ENCODE measurements around the gene POFUT2.

POFUT2 gene

DNA sequence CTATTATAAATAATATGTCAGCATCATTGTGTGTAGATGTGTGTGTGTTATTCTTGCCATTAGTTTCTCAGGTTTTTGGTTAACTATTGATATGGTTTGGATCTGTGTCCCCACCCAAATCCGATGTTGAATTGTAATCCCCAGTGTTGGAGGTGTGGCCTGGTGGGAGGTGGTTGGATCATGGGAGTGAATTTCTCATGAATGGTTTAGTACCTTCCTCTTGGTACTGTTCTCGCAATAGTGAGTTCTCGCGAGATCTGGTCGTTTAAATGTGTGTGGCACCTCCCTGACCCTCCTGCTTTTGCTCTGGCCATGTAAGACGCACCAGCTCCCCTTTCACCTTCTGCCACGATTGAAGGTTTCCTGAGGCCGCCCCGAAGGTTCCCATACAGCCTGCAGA lies 9.6 kb upstream of the POFUT2 start:
- DNase-seq (ENCODE audit: low spot score): no peak

DNA sequence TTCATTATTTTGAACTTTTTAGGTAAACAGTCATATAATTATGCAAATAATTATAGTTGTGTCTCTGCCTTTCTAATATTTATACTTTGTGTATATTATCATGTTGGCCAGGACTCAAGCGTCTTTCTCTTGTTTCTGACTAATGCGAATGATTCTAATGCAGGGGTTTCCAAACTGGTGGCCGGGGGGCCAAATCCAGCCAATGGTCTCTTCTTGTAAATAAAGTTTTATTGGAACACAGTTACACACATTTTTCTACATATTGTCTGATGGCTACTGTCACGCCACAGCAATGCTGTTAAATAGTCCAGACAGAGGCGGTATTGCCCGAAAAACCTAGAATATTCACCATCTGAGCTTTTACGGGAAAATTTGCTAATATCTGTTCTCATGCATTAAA lies 8.9 kb upstream of the POFUT2 start:
- DNase-seq (ENCODE audit: low spot score): no peak

DNA sequence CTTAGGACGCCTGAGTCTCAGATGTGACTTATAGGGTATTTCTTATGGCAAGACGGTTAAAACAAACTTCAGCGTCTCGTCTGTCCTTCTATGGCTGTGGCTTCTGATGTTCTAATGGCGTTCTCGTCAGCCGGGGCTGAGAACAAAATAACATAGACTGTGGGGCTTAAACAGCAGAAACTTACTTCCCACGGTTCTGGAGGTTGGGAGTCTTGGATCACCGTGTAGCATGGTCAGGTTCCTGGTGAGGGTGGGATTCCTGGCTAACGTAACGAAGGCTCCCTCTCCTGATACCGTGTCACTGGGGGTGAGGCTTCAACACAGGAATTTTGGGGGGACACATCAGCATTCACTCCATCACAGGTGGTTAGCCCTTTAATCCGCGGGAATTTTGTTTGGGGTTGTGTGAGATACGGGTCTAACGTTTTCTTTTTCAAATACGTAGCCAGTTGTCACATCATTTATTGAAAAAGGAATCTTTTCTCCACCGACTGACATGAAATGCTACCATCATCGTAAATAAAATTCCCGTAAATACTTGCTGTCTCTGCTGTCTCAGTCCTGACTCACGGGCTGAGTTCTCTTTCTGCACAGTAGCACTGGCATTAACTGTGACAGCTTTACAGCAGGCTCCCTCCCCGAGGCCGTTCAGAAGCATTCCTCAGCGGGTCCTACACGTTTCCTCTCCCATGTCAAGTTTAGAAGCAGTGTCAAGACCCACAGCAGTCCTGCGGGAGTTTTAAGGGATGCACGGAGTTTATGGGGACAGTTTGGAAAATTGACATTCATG lies 8.1 kb upstream of the POFUT2 start:
- DNase-seq (ENCODE audit: low spot score): no peak

DNA sequence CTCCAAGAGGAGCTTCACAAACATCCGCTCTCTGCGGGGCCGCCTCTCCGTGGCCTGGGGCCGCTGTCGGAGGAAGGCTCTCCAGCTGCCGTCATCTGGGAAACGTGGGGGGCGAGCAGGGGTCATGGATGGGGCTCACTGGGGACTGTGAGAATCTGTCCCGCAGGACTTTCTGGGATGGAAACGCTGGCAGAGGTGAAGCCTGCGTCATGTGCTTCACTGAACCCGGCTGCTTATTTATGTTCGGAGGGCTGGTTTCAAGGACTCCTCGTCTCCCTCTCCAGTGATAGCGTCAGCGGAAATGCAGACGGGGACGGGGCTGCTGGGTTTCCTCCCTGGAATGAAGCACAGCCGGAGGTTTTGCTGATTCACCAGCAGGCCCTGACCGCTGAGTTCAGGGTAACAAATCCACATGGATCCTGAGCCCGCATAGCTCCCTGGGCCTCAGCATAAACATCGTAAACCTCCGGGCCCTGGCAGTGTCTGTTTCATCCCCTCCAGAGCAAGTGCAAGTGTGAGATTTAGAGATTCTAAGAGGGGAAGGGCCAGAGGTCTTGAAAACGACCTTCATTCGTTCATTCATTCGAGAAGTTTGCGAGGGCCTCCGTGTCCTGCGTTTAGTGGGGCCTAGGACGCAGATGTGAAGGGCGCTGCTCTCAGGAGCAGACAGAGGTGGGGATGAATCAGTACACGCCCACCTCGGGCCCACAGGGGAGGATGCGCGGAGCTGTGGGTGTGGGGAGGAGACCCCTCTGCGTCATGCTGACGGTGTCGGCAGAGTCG lies 7.0 kb upstream of the POFUT2 start:
- no peak for DNase-seq (ENCODE audit: low spot score)

DNA sequence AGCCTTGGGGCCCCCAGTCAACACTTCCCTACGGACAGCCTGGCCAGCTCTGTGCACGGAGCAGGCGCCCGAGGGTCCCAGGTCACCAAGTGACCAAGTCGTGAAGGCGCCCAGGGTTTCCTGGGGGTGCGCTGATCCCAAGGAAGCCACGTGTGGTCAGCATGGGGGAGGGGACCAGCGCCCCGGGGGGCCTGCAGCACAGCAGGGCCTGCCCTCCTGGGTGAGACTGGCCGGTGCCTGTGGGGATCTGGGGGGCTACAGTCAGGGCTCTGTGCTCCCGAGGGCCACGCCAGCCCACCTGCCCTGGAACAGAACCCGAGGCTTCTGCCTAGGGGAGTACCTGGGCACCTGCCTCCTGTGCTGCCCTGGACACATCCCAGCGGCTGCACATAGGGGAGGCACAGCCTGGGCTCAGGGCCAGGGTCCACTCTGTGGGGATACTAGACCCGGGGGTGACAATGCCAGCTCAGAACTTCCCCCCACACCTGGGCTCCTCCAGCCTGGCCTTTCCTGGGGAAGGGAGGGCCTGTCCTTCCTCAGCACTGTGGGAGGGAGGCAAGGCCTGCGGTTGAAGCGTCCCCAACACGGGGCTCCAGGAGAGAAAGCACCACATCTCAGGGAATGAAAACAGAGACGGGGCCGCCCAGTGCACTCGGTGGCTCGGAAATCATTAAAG lies 6.2 kb upstream of the POFUT2 start:
- no peak for DNase-seq (ENCODE audit: low spot score)

DNA sequence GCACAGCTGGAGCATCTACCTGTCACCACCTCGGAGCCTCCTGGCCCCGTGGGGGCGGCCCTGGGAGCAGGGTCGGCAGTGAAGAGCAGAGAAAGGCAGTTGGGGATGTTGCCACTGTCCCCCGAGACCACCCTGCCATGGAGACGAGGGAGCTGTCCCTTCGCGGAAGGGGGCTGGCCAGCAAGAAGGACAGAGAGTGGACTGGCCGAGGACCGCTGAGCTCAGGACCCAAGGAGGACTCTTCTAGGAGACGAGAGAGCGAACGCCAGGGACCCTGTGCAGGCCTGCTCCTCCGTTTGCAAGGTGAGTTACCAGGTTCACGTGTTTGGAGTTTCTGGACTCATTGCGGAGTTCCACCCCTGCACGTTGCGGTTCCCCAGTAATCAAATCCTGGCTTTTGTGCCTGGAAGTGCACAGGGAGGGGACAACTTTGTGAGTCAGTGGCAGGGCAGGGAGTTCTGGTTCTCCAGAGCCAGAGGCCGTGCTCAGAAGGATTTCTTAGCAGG lies 5.6 kb upstream of the POFUT2 start:
- no peak for DNase-seq (ENCODE audit: low spot score)

DNA sequence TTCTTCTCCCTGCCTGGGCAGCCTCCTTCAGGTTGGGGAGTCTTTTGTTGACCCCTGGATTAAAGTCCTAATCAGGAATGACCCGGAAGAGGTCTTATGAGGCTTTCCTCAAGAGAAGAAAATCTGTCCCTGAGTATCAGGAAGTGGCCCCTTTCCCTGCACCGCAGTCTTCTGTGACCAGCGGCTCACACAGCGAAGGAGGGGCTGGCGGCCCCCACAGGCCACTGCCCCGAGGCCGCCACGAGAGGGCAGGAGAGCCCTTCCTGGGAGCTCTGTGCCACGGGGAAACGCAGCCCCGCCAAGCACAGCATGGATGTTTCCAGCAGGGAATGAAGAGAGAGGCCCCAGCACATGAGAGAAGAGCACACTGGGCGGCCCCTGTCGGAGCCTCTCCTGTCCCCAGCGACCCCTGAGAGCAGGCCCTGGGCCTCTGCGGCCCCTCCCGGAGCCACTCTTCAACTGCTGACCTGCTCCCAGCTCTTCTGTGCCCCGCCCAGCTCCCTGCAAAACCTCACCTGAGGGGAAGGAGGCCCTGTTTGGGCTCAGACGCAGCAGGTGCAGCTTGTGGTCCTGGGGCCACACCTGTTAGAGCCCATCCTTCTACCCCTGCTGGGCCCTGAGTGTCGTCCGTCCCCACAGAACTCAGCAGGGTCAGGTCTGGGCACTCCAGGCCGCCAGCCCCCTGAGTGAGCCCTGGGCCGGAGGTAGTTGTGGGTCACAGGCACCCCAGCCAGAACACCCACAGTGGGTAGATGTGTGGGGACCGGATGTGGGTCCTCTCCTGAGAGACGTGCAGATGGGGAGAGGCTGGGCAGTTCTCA lies 4.9 kb upstream of the POFUT2 start:
- peak; percentile 64 for DNase-seq (ENCODE audit: low spot score)

DNA sequence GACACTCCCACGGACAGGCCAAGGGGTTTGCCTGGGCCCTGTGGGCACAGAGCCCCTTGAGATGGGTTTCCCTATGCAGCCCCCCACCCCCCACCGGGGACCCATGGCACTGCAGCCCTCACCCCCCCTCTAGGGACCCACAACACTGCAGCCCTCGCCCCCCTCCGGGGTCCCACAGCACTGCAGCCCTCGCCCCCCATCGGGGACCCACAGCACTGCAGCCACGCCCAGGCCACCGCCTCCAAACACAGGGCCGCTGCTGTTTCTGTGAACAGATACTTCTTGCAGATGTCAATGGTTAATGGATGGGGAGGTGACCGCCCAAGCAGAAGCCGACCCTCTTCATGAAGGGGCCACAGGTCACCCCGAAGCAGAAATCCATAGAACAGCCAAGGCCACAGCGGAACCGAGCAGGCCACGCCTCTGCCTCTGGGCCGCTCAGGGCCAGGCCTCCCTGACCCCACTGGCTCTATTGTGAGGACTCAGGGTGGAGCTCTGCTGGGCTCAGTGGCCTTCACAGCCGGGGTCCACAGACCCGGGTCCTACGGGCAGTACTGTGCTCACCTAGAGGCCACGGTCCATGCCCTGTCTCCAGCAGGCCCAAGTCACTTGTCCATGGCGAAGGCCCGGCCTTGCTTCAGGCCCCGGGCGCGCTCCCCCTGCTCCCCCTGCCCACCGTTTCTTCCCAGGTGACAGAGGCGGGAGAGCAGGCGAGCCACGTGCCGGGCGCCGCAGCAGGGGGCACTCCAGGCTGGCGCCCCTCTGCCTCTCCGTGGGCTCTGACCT lies 4.1 kb upstream of the POFUT2 start:
- DNase-seq (ENCODE audit: low spot score): no peak

DNA sequence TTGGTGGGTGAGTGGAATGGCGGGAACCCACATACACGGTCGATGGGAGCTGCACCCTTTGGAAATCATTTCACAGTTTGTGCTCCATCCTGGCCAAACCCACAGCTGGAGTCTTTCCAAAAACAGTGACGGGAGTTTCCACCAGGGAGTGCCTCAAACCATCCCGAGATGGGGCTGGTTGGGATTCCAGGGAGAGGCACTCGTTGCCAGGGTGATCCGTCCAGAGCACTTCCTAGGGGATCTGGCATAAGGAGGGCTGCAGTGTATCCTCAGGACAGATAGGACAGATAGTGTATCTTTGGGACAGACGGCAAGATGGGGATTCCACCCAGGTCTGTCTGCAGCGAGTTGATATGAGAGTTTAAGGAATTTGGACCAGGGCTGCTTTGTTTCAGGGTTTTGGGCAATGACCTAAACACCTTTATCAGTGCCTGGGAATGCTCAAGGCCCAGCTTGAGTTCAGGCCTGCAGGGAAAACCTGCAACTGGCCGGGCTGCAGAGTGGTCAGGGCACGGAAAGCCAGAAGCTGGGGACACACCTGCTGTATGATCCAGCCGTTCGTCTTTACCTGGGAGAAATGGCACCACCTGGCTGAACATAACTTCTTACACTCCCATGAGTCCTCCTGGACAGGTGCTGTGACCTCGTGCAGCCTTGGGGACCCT lies 3.4 kb upstream of the POFUT2 start:
- DNase-seq (ENCODE audit: low spot score): no peak

DNA sequence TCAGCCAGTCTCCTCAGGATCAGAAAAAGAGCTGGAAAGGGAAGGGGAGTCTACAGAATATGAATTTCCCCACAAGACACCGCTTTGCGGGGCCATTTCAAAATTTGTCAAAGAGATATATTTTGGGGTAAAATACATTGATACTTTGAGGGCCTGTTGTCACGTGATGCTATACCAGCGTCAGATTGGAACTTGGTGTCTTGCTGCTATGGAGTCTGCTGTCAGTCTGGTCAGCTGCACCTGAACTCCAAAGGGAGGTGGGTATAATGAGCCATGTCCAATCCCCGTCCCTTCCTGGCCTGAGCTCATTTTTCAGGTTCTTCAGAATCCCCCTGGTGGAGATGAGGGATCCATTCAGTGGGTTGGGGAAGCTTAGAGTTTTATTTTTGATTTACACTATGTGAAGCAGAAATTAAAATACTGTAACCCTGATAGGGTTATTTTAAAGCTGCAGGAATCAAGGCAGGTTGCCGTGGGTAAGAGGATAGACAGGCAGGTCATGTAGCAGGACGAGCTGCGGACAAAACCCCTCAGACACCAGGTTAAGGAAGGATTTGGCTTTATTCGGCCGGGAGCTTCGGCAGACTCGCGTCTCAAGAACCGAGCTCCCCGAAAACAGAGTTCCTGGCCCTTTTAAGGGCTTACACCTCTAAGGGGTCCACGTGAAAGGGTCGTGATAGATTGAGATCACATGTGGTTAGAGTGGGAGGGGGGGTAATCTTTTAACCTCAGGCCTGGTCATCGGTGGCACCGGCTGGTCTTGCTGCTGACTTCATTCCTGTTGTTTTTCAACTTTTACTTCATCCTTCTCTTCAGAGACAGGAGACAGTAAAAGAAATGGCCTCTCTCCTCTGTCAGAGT lies 2.2 kb upstream of the POFUT2 start:
- DNase-seq (ENCODE audit: low spot score): no peak

DNA sequence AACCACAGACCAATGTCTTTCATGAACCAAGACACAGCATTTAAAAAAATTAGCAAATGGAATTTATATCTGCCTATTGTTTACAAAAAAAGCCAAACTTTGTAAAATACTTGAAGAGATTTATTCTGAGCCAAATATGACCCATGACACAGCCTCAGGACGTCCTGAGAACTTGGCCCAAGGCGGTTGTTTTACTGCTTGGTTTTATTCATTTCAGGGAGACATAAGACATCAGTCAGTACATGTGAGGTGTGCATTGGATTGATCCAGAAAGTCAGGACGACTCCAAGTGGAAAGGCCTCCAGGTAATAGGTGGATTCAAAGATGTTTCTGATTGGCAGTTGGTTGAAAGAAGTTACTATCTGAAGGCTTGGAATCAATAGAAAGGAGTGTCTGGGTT lies 1.4 kb upstream of the POFUT2 start:
- no peak for DNase-seq (ENCODE audit: low spot score)

DNA sequence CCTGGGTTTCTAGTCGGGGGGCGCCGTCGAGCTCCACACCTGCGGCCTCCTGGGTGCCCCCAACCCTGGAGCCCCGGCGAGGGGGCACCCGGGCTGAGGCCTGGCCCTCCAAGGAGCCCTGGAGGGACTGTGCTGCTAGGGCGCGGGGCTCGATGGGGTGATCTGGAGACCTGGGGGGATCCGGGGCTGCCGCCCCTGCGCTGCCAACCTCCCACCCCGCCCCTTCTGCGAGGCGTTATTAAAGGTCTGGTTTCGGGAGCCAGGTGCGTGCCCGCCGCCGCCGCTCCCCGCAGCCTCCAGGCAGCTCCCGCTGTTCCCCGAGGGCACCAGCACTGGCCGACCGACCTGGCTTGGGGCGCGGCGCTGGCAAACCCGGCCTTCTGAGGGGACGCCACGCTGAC lies 746 bp upstream of the POFUT2 start:
- DNase-seq (ENCODE audit: low spot score): no peak

DNA sequence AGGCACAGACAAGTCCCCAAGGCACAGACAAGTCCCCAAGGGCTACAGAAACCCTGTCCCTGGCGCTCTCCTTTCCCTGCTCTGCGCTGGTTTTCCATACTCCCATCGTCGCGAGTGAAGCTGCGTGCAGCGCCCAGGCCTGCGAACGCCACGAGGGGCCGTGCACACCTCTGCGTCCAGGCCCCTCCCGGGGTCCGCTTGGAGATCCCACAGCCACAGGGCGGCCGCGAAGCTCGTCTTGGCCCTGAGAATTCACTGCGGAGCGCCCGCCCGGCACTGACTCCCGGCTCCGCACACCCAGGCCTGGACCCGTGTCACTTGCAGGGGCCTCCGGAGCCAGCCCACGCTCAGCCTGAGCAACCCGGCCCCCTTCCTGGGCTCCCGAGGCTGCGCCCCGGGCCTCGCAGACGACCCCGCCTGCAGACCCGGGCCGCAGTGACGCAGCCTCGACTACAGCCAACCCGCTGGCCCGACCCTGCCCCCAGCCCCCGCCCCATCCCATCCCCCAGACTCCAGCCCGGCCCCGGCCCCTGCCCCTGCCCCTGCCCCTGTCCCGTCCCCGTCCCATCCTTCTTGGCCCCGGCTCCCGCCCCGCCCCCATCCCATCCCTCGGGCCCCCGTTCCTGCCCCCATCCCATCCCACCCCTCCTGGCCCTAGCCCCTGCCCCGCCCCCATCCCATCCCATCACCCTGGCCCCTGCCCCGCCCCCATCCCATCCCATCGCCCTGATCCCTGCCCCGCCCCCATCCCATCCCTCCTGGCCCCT lies 841 bp downstream of the POFUT2 start:
- DNase-seq (ENCODE audit: low spot score): no peak

DNA sequence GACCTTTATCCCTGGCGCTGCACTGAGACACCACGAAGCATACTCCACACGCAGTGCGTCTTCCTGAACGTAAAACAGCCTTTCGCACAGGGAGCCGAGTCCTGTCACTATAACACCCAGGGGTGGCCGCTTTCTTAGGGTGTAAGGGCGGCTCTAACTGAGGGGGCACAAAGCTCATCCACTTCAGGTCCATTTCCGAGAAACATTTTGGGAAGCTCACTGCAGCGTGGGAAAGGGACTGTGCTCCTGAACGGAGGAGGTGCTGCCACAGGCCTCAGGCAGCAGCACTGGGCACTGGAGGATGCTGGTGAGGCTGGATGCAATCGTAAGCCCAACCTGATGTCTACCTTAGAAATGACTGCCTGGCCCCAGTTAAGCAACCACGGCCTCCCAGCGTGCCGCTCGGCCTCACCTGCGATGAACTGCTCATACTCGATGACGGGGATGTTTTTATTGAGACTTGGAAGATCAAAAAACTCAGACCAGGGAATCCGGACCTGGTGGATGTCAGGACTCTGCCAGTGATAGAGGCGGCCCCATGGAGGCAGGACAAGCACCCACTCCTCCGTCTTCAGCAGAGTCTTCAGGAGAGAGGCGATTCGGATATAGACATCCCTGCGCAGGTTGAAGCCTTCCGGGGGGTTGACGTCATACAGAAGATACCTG lies 2.3 kb downstream of the POFUT2 start:
- no peak for DNase-seq (ENCODE audit: low spot score)

DNA sequence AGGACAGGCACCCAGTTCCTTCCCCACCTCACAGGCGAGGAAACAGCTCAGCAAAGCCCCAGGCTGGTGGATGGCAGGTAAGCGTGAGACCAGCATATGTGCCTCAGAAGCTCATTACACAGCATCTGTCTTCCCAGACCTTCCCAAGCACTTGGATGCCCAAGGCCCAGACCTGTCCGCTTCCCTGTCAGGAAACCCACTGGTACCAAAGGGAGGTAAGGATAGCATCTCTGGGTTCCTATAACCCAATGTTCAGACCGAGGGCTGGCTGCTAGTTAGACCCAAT lies 3.3 kb downstream of the POFUT2 start:
- no peak for DNase-seq (ENCODE audit: low spot score)

DNA sequence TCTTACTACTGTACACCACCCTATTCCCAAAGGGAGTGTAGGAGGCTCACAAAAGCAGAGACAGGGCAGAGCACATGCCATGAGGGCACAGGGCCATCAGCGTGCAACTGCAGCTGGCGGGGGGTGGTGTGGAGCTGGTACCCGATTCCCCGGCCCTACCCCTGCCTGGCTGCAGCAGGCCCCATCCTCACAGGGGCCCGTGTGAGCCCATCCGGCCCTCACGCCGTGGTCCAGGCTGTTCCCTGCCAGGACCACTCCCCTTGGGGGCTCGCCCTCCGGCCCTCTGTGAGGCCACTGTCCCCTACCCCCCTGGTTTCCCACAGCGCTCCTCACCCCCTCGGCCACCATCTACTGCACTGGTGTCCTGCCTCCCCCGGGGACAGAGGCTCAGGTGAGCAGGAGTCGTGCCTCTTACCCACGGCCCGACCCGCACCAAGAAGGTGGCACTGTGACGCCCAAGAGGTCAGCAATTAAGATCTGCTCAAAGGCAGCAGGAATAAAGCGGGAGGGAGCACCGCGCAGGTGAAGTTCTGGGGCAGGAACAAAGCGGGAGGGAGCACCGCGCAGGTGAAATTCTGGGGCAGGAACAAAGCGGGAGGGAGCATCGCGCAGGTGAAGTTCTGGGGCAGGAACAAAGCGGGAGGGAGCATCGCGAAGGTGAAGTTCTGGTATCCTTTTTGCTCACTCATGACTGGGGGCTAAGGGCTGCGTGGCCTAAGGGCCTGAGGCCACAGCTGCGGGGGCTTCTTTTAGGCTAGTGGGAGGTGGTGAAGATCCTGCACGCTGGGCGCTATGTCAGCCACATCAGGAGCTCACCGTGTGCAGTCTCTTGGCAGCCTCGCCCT lies 3.9 kb downstream of the POFUT2 start:
- DNase-seq (ENCODE audit: low spot score): no peak

DNA sequence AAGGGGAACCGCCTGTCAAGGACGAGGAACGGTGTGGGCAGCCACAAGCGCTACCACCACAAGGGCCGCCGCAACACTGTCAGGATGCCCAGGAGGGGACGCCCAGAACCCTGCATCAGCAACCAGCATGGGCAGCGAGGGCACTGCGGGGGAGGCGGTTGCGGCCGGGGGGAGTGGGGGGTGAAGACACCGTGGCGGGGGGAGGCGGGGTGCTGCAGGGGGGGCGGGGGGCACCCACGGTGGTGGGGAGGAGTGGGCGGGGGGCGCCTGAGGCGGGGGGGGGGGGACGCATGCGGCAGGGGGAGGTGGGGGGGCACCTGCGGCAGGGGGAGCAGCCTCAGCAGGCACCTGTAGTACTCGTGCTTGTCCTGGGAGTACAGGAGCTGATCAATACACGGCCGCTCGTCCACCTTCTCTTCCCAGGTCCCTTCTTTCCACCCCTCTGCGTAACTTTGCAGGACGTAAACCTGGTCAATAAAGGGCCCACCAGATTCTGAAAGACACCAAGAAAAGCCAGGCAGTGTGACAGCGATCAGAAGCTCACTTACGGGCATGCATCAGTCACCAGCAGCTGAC lies 4.6 kb downstream of the POFUT2 start:
- no peak for DNase-seq (ENCODE audit: low spot score)

Measured in CD4-positive, alpha-beta T cell treated with Interleukin-6 at 100 ng/mL for 8 hours (primary cell).